Skeletal muscle satellite cell (primary cell): ENCODE results near the gene GGNBP2.
A peak's percentile ranks its signal among the peaks of the same experiment; 100 is the strongest.

Source experiments
- H3K27me3 ChIP-seq: 2 replicates; pipeline ENCODE4 v1.7.0; 2013; ENCODE audit warnings: low read length; ENCODE audit not compliant: control insufficient read depth, insufficient read depth
- H3K36me3 ChIP-seq: 2 replicates; pipeline ENCODE4 v1.7.0; 2013; ENCODE audit warnings: mild to moderate bottlenecking, control low read depth, low read length; ENCODE audit not compliant: insufficient read depth
- H3K4me1 ChIP-seq: 2 replicates; pipeline ENCODE4 v1.7.0; 2013; ENCODE audit warnings: low read length; ENCODE audit not compliant: control insufficient read depth, insufficient read depth
- H3K4me2 ChIP-seq: 2 replicates; pipeline ENCODE4 v1.7.0; 2013; ENCODE audit warnings: mild to moderate bottlenecking, low read length
- H3K4me3 ChIP-seq: 2 replicates; pipeline ENCODE4 v1.7.0; 2013; ENCODE audit warnings: low read length
- H3K9ac ChIP-seq: 2 replicates; pipeline ENCODE4 v1.7.0; 2013; ENCODE audit warnings: mild to moderate bottlenecking, low read depth, low read length, moderate library complexity
- H3K9me3 ChIP-seq: replicated peaks from 2 replicates; pipeline ENCODE4 v1.7.0; 2013; ENCODE audit warnings: mild to moderate bottlenecking, control low read depth, low read length

GGNBP2 gene

GRCh38 chr17:36544044-36544306 lies 744 bp upstream of the GGNBP2 start:
- peaks cover 10% of the 10 kb centered on the region for H3K36me3 ChIP-seq
- no peaks in the 10 kb centered on the region for H3K27me3 ChIP-seq
- no peaks in the 10 kb centered on the region for H3K9me3 ChIP-seq
- peak overlapping the region; percentile 89 for H3K4me2 ChIP-seq
- H3K4me1 ChIP-seq: peaks cover 17% of the 10 kb centered on the region
- peak overlapping the region; percentile 95 for H3K4me3 ChIP-seq
- peak overlapping the region; percentile 100 for H3K9ac ChIP-seq

- Histone ChIP-seq H3K27me3 (no peaks in the 10 kb centered on the region), H3K4me2 (peak overlapping the region; percentile 77), H3K4me1 (peaks cover 17% of the 10 kb centered on the region), H3K36me3 (peaks cover 14% of the 10 kb centered on the region), H3K9ac (peak overlapping the region; percentile 100), H3K4me3 (peak overlapping the region; percentile 95), H3K9me3 (no peaks in the 10 kb centered on the region)
Measured at GRCh38 chr17:36545077-36545464, 352 bp downstream of the GGNBP2 start.

GRCh38 chr17:36545465-36546417 lies 1.0 kb downstream of the GGNBP2 start:
- Histone ChIP-seq H3K4me2 (peak overlapping the region; percentile 84), H3K4me1 (peaks cover 17% of the 10 kb centered on the region), H3K9me3 (no peaks in the 10 kb centered on the region), H3K27me3 (no peaks in the 10 kb centered on the region), H3K9ac (peak overlapping the region; percentile 98), H3K36me3 (peaks cover 14% of the 10 kb centered on the region), H3K4me3 (peak overlapping the region; percentile 95)

- H3K4me2 ChIP-seq: peak overlapping the region; percentile 84
- no peaks in the 10 kb centered on the region for H3K9me3 ChIP-seq
- peak overlapping the region; percentile 98 for H3K9ac ChIP-seq
- peaks cover 17% of the 10 kb centered on the region for H3K4me1 ChIP-seq
- H3K36me3 ChIP-seq: peaks cover 14% of the 10 kb centered on the region
- H3K4me3 ChIP-seq: peak overlapping the region; percentile 95
- H3K27me3 ChIP-seq: no peaks in the 10 kb centered on the region
Measured at GRCh38 chr17:36546418-36547093, 1.8 kb downstream of the GGNBP2 start.

- peak overlapping the region; percentile 98 for H3K9ac ChIP-seq
- peak overlapping the region; percentile 95 for H3K4me3 ChIP-seq
- H3K4me2 ChIP-seq: peak overlapping the region; percentile 84
- H3K4me1 ChIP-seq: peaks cover 17% of the 10 kb centered on the region
- peaks cover 14% of the 10 kb centered on the region for H3K36me3 ChIP-seq
- H3K9me3 ChIP-seq: no peaks in the 10 kb centered on the region
- H3K27me3 ChIP-seq: no peaks in the 10 kb centered on the region
Measured at GRCh38 chr17:36547776-36548175, 3.1 kb downstream of the GGNBP2 start.

GRCh38 chr17:36550491-36551417 lies 6.0 kb downstream of the GGNBP2 start:
- H3K27me3 ChIP-seq: no peaks in the 10 kb centered on the region
- H3K9me3 ChIP-seq: no peaks in the 10 kb centered on the region
- no peak overlapping the region for H3K4me2 ChIP-seq
- no peak overlapping the region for H3K4me3 ChIP-seq
- peaks cover 10% of the 10 kb centered on the region for H3K4me1 ChIP-seq
- peaks cover 26% of the 10 kb centered on the region for H3K36me3 ChIP-seq
- H3K9ac ChIP-seq: no peak overlapping the region

GRCh38 chr17:36553459-36553858 lies 8.7 kb downstream of the GGNBP2 start:
- Histone ChIP-seq H3K27me3 (no peaks in the 10 kb centered on the region), H3K4me3 (no peak overlapping the region), H3K36me3 (peaks cover 36% of the 10 kb centered on the region), H3K4me1 (no peaks in the 10 kb centered on the region), H3K4me2 (no peak overlapping the region), H3K9ac (no peak overlapping the region), H3K9me3 (no peaks in the 10 kb centered on the region)

GRCh38 chr17:36566081-36566480 lies 21.4 kb downstream of the GGNBP2 start:
- Histone ChIP-seq H3K4me1 (no peaks in the 10 kb centered on the region), H3K9ac (no peak overlapping the region), H3K36me3 (peaks cover 67% of the 10 kb centered on the region), H3K4me3 (no peak overlapping the region), H3K27me3 (no peaks in the 10 kb centered on the region), H3K9me3 (no peaks in the 10 kb centered on the region), H3K4me2 (no peak overlapping the region)

GRCh38 chr17:36575028-36575427 lies 30.3 kb downstream of the GGNBP2 start:
- H3K4me2 ChIP-seq: no peak overlapping the region
- peaks cover 61% of the 10 kb centered on the region for H3K36me3 ChIP-seq
- H3K4me3 ChIP-seq: no peak overlapping the region
- H3K9me3 ChIP-seq: no peaks in the 10 kb centered on the region
- no peak overlapping the region for H3K9ac ChIP-seq
- H3K4me1 ChIP-seq: peaks cover 5% of the 10 kb centered on the region
- H3K27me3 ChIP-seq: no peaks in the 10 kb centered on the region

GRCh38 chr17:36576793-36577192 lies 32.1 kb downstream of the GGNBP2 start:
- Histone ChIP-seq H3K4me2 (no peak overlapping the region), H3K4me1 (peaks cover 5% of the 10 kb centered on the region), H3K4me3 (no peak overlapping the region), H3K9ac (no peak overlapping the region), H3K9me3 (no peaks in the 10 kb centered on the region), H3K27me3 (no peaks in the 10 kb centered on the region), H3K36me3 (peaks cover 64% of the 10 kb centered on the region)

- Histone ChIP-seq H3K4me2 (no peak overlapping the region), H3K9ac (no peak overlapping the region), H3K9me3 (no peaks in the 10 kb centered on the region), H3K27me3 (no peaks in the 10 kb centered on the region), H3K4me3 (no peak overlapping the region), H3K4me1 (peaks cover 5% of the 10 kb centered on the region), H3K36me3 (peaks cover 60% of the 10 kb centered on the region)
Measured at GRCh38 chr17:36578671-36579070, 34.0 kb downstream of the GGNBP2 start.
